HT1080 (cell line): Measurements from ENCODE around the gene SBK2. TPM values are rescaled to one million over a fixed set of nuclear protein-coding genes. Genes with fewer than 3 reads are reported as not detected.
"Not testable (repeated sequence)": the region's sequence is repeated elsewhere in the genome, so short reads cannot be mapped to it uniquely, and the experiment has no call there.

ENCODE experiments used
- DNase-seq: peaks from one replicate; pipeline ENCODE4 v3.0.0-alpha.2; 2015; ENCODE audit warnings: low read depth
- total RNA-seq: library from RNA; depleted of rRNA; stranded (reverse); fragments of >200 nt; shearing (Covaris generic); gene quantifications from 2 replicates; pipeline ENCODE4 v1.2.3, GENCODE V29; 2014

Gene SBK2
- total RNA-seq, 1 experiment from 2014 or later, result not detected

DNA sequence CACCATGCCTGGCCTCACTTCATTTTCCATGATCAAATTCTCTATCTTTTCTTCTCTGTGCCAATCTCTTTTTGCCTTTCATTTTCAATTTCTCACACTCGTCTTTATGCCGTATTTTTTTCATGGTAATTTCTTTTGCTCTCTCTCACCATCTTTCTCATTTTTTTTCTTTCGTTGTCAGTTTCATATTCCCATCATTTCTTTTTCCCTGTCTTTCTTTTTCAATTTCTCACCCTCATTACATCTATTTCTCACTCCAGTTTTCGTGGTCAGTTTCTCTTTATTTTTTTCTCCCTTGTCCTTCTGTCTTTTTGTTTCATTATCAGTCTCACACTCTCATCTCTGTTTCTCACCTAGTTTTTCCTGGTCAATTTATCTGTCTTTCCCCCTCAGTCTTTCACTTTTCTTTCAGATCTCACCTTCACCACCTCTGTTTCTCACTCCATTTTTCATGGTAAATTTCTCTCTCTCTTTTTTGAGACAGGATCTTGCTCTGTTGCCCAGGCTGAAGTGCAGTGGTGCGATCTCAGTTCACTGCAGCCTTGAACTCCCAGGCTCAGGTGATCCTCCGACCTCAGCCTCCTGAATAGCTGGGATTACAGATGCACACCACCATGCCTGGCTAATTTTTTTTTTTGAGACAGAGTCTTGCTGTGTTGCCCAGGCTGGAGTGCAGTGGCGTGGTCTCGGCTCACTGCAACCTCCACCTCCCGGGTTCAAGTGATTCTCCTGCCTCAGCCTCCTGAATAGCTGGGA, 34.6 kb downstream of the SBK2 start:
- no peak for DNase-seq

DNA sequence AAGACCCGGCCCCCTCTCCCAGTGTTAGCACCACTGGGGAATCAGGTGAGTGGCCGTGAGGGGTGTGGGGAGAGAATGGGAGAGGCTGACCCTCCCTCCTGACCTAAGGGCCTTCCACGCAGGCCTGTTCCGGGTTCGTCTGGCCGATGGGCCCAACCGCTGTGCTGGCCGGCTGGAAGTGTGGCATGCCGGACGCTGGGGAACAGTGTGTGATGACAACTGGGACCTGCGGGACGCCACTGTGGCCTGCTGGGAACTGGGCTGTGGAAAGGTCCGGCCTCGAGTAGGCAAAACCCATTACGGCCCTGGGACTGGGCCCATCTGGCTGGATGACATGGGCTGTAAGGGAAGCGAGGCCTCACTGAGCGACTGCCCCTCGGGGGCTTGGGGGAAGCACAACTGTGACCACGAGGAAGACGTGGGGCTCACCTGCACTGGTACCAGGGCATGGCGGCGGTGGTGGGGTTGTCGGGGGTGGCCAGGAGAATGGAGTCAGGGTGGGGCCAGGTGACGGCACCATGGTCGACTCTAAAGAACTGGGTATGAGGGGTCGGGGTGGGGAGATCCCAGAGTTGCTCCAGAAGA, 36.5 kb downstream of the SBK2 start:
- DNase-seq, result no peak

DNA sequence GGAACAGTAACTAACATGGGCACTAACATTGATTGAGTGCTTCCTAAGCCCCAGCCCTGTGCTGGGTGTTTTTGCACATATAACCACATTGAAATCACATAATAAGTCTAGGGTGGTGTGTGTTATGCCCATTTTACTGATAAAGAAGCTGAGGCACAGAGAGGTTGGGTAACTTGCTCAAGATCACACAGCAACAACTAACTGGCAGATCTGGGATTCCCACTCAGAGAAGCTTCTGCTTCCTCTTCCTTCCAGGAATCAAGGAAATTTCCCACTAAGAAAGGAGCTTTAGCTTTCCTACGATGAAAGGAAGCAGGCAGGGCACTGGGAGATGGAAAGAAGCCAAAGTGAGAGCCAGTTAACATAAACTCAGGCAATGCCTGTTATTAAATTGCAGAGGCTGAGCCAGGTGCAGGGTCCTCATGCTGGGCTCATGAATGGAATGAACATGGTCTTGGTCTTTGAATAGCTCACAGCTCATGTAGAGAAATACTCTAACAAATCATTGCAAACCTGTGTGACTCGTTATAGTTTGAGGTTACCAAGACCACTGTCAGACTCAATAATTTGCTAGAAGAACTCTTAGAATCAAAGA, 38.6 kb downstream of the SBK2 start:
- no peak for DNase-seq

DNA sequence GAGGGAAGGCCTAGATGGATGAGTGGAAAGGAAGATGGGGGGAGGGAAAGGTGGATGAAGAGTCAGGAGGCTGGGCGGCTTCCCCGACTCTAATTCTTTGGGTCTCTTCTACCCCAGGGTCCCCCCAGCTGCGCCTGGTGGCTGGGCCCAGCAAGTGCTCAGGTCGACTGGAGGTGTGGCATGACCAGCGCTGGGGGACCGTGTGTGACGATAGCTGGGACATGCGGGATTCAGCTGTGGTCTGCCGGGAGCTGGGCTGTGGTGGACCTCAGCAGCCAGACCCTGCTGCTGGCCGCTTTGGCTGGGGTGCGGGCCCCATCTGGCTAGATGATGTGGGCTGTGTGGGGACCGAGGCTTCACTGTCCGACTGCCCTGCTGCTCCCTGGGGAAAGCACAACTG, 39.2 kb downstream of the SBK2 start:
- DNase-seq, result no peak

DNA sequence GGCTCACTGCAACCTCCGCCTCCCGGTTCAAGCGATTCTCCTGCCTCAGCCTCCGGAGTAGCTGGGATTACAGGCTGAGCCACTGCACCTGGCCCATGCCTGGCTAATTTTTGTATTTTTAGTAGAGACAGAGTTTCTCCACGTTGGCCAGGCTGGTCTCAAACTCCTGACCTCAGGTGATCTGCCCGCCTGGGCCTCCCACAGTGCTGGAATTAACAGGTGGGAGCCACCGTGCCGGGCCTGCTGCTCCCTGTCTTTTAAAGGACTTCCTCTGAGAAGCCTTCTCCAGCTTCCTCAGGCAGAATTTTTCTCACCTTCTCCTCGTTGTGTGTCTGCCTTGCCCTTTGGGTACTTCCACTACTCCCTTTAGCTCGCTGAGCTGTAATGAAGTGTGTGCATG, 40.1 kb downstream of the SBK2 start:
- not testable (repeated sequence) for DNase-seq

DNA sequence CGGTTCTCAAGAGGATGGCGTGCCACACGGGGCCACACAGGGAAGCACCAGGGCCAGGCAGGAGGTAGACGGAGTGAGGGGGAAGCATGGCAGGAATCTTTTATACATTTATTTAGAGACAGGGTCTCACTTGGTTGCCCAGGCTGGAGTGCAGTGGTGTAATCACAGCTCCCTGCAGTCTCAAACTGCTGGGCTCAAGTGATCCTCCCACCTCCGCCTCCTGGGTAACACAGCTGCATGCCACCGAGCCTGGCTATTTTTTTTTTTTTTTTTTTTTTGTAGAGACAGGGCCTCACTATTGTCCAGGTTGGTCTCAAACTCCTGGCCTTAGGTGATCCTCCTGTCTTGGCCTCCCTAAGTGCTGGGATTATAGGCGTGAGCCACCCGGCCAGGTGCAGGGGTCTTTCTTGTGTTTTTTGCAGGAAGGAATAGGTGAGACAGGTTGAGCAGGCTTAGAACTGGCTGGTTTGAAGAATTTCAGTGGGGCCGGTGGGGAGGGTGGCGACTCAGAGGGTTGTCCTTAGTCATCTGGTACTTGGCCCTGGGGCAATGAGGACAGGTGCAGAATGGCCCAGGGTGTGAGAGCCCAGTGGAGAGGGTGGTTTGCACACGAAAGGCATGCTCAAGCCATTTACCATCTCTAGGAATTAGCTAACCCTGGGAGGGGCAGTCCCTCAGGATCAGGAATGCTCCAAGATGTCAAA, 41.1 kb downstream of the SBK2 start:
- DNase-seq, result no peak

DNA sequence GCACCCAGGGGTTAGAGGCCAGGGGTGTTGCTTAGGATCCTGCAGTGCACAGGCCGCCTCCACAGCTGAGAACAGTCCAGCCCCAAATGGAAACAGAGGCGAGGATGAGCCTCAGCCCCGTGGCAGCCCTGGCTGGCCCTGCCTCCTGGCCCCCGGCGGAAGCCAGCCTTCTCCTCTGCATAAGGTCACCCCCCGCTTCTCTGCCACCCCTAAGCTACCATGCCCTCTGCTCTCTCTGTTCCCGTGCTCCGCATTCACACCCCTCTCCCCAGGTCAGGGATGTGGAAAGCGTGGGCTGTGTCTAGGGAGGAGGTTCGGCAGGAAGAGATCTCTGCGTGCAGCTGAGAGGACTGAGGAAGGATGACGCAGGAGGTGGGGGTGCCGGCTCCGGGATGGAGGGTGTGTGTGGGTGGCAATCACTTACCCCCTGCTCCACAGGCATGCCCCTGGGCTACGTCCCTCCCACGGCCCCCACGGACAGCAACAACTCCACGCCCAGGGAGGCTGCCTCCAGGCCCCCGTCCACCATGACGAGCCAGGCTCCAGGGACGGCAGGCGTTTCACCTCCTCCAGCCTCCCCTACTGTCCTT, 42.7 kb downstream of the SBK2 start:
- DNase-seq, result no peak

DNA sequence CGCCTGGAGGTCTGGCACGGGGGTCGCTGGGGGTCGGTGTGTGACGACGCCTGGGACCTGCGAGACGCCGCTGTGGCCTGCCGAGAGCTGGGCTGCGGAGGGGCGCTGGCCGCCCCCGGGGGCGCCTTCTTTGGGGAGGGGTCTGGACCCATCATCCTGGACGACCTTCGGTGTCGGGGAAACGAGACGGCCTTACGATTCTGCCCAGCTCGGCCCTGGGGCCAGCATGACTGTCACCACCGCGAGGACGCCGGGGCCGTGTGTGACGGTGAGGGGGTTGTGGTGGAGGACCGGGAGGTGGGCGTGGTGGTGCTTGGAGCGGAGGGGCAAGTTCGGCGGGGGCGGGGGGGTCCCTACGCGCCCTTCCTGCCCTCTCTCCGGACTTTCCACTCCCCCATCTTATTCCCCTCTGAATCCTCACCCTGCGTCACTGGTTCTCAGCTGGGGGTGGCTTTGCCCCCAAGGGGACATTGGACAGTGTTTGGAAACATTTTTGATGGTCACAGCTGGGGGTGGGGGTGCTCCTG, 43.2 kb downstream of the SBK2 start:
- no peak for DNase-seq

DNA sequence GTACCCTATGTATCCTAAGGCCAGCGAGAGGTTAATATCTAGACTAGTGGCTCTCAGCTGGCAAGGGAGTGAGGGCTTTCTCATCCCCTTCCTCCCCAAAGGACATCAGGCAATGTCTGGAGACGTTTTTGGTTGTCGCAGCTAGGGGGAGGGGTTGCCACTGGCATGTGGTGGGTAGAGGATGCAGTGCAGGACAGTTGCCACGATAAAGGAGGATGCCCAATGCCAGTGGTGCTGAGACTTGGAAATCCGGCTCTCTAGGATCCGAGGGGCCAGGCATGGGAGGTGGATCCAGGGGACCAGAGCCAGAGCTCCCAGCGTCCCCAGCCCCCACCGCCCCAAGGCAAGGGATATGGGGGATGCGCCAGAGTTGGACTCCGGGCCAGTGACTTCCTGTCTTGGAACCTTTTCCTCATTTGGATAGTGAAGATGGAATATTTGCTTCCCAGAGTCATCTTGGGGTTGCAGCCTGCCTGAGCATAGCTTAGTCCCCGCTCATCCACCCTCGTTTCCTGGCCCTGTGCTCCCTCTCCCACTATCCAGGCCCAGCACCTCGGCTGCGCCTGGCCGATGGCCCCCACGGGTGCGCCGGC, 43.8 kb downstream of the SBK2 start:
- DNase-seq, result no peak

DNA sequence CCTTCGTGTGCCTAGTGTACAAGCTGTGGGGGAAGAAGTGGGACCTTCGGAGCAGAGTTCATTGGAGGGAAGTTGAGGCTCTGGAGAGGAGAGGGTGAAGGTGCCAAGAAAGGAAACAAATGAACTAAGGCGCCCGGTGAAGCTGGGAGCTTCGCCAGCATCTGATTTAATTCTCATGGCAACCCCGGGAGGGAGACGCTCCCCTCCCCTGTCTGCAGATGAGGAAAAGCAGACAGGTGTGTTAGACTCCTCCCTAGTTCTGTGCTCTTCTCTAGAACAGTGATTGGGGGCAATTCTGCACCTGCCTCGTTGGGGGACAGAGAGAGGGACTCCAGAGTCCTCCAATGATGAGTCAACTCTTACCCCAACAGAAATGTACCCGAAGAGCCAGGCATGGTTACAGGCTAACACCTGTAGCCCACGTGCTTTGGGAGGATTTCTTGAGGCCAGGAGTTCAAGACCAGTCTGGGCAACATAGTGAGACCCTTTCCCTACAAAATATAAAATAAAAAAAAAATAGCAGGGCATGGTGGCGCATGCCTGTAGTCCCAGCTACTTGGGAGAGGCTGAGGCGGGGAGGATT, 44.5 kb downstream of the SBK2 start:
- no peak for DNase-seq

DNA sequence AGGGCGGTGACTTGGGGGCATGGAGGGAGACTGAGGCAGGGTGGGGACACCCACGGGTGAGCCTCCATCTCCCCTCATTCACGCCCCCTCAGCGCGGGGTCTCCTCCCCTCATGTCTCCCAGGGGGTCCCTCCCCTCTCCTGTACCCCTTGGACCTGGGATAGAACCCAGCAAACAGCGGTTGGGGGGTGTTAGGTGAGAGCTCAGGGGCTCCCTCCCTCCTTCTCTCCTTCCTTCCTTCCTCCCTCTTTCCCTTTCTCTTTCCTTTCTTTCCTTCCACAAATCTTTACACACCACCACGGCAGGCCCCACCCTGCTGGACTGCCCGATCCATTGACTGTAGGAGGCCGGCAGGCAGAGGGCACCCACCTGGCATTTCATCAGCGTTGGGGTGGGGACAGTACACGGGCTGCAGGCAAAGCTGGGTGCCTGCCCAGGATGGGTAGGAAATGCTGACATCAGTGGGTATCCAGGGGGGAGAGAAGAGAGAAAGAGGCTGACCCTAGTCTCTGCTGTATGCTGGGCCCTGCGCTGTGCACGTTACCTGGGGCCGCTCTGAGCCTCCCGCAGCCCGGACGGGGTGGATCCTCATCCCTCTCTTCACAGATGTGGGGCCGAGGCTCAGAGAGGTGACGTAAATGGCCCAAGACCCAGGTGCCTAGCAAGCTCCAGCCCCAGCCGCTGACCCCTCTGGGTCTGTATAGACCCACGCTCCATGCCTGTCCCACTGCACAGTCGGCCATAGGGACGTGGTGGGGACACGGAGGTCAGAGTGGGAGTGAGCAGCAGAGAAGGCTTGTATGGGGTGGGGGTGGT, 45.2 kb downstream of the SBK2 start:
- no peak for DNase-seq

DNA sequence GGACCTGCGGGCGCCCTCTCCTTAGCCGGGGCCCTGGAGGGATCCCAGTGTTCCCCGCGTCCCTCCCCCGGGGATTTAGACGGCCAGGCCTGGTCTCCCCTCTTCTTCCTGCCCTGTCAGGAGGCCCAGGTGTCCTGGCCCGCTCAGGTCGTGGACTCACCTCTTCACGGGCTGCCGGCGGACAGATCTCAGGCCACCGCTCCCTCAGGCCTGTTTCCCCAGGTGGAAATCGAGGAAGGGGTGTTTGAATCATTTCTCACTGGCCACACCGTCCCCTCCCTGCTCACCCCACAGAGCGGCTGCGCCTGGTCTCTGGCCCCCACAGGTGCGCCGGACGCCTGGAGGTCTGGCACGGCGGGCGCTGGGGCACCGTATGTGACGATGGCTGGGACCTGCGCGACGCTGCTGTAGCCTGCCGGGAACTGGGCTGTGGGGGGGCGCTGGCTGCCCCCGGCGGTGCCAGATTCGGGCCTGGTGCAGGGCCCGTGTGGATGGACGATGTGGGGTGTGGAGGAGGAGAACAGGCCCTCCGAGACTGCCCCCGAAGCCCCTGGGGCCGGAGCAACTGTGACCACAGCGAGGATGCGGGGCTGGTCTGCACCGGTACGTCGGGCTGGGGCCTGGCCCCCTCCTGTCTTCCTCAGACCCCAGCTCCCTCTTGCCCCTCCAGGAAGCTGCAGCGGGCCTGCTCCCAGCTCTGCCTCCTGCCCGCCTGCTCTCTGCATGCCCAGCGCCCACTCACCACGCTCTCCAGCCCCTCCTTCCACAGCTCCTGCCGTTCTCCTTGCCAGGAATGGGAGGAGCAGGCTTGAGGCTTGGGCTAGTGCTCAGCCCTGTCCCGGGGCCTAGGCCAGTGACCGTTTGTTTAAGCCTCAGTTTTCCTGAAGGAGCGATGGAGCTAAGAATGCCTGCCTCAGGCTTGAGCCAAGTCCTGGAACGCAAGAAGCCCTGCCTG, 46.2 kb downstream of the SBK2 start:
- DNase-seq, result no peak

DNA sequence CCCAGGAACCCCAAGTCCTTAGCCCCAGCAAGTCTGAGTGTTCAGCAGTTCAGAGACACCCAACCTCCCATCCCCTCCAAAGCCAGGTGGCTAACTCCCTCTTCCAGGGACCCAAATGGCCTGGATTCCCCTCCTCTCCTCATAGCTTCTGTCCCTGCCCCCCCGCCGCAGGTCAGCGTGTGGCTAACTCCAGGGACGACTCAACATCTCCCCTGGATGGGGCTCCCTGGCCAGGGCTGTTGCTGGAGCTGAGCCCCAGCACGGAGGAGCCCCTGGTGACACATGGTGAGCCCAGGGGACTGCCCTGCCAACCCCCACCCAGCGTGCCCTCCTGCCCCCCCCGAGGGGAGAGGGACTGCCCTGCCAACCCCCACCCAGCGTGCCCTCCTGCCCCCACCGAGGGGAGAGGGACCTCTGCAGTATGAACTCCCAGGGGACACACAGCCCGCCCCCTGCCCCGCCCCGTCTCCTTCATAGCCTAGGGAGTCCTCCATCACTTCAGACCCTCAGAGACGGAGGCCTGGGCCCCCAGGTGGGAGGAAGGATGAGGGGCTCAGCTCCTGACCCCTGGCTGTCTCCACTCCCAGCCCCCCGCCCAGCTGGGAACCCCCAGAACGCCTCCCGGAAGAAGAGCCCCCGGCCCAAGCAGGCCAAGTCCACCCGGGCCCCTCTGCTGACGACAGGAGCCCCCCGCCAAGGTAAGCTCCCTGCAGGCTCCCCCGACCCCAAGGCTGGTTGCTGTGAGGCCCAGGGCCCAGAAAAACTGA, 47.0 kb downstream of the SBK2 start:
- no peak for DNase-seq

DNA sequence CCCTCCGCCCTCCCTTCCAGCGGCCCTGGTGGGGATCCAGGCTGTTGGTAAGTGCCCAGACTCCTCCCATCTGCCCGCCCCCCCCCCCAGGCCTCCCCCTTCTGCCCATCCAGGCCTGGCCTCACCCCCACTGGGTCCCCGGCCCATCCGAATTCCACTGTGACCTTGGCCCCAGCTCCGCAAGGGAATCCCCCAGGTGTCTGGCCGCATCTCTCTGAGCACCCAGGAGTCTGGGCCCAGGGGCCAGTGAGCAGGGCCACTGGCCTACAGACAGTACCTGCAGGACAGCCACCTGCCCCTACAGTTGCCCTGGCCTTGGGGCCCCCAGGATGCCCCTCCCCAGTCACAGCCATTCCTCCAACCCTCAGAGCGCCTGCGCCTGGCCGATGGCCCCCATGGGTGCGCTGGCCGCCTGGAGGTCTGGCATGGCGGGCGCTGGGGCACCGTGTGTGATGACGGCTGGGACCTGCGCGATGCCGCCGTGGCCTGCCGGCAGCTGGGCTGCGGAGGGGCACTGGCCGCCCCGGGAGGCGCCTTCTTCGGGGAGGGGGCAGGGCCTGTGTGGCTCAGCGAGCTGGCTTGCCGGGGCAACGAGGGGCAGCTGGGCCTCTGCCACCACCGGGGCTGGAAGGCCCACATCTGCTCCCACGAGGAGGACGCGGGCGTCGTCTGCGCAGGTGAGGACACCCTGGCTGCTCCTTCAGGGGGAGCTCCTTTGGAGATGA, 47.8 kb downstream of the SBK2 start:
- DNase-seq, result no peak

DNA sequence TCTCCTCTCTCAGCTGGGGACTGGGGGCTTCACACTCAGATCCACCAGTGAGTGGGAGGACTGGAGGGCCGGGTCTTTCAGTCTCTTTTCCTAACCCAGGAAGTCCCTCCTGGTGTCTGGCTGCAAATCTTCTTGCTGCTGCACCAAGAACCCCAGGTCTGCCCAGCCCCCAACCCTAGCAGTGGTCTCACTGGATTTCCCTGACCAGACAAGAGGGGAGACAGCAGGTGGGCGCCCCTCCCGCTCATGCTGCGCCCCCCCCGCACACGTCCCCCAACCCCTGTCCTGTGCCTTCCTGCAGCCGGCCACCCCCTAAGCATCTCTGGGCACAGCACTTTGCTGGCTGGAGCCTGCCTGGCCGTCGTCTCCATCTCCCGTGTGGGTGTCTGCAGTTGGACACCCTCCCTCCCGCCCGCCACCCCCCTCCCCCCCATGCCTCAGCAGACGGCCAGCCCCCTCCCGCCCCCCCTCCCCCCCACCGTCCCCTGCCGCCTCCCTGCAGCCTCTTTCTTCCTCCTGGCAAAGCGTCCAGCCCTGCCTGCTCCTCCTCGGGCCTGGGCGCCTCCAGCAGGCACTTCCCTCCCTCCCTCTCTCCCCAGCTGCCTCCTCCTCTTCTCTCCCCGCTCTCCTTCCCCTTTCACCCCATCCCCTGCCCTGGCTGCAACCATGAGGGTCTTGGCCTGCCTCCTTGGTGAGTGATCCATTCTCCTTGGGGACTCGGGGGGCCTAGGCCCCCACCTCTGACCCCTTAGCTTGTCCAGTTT, 48.8 kb downstream of the SBK2 start, which contains the start of gene SSC5D:
Gene SSC5D, plus strand, starts transcription at position 513 of the 764 bp plus-strand sequence. Its CDS starts 154 bp downstream, at position 667.
- no peak for DNase-seq
